Measurements from ENCODE around the gene CCNK. TPM values are rescaled to one million over a fixed set of nuclear protein-coding genes. Genes with fewer than 3 reads are reported as not detected.

The CCNK gene
- total RNA-seq, 1 experiment from 2014 or later = 80.1 TPM

DNA sequence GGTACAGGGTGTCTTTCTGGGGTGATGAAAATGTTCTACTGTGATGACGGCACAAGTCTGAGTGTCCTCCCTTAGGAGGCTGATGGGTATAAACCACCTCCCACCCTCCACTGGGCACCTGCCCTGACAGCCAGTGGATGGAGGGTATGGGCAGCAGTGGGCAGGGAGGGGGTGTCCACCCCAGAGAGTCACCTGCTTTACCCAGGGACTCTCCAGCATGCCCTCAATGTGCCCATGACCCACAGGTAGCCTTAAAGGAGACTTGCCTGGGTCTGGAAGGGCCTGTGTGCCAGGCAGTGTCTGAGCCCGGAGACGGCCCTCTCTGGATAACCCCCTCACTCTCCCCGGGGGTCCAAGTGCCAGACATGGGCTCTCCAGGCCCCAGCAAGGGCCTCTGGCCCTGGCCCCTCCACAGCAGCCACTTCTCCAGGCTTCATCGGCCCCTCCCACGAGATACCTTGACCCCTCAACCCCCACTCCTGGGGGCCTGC lies 38.8 kb downstream of the CCNK start:
- Histone ChIP-seq H3T11ph (ENCODE audit: low read length) (no peak overlapping the region), H3K27me3 (ENCODE audit: insufficient read depth, low read length) (no peaks in the 10 kb centered on the region)
- H3K9me3 Mint-ChIP-seq = no peaks in the 10 kb centered on the region

More for the DNA sequence above, 38.8 kb downstream of the CCNK start:
- WGBS (ENCODE audit: extremely low coverage, insufficient read length, low lambda C conversion rate) = no CpG with 5 or more reads among the region's 6 CpGs
- Histone ChIP-seq H4K20me1 (ENCODE audit: control insufficient read depth, insufficient read depth, insufficient read length) (peaks cover 3% of the 10 kb centered on the region), H4K8ac (replicated peaks; ENCODE audit: insufficient read length, low read depth, low read length) (no peak overlapping the region), H2BK12ac (ENCODE audit: insufficient read length, low read depth, low read length) (no peak overlapping the region), H2AFZ (ENCODE audit: low read length) (no peak overlapping the region), H3K4me2 (ENCODE audit: insufficient read depth, insufficient read length, low read length) (no peak overlapping the region), H3K9ac (ENCODE audit: extremely low read depth, insufficient read length, low read length) (no peak overlapping the region), H3K56ac (ENCODE audit: insufficient read length, low read depth, low read length) (no peak overlapping the region), H3K27ac (ENCODE audit: insufficient read length, low read depth, low read length) (no peak overlapping the region), H4K5ac (ENCODE audit: insufficient read length, low read depth, low read length) (no peak overlapping the region), H3K14ac (ENCODE audit: insufficient read depth, low read length) (no peak overlapping the region; the same call in 1 of the 2 replicates), H2BK5ac (ENCODE audit: insufficient read length, low read length) (no peak overlapping the region), H4K91ac (ENCODE audit: insufficient read length, low read depth, low read length) (no peak overlapping the region), H2AK5ac (ENCODE audit: insufficient read length, low read length) (no peak overlapping the region), H3K18ac (ENCODE audit: insufficient read length, low read depth, low read length) (no peak overlapping the region), H3K4ac (ENCODE audit: low read depth, low read length) (no peak overlapping the region), H3K9me3 (ENCODE audit: control insufficient read depth, low read depth, low read length) (no peaks in the 10 kb centered on the region), H2BK15ac (ENCODE audit: low read depth, low read length) (no peak overlapping the region), H3K79me1 (ENCODE audit: insufficient read depth, low read depth, low read length, poor library complexity, severe bottlenecking) (no peaks in the 10 kb centered on the region), H3K23me2 (ENCODE audit: insufficient read length, low read depth, low read length, poor library complexity, severe bottlenecking) (no peaks in the 10 kb centered on the region), H2BK20ac (ENCODE audit: low read depth, low read length, poor library complexity, severe bottlenecking) (no peak overlapping the region), H2BK120ac (ENCODE audit: low read depth, low read length, poor library complexity, severe bottlenecking) (no peak overlapping the region), H3K79me2 (ENCODE audit: insufficient read depth, low read length) (no peaks in the 10 kb centered on the region), H3K23ac (ENCODE audit: insufficient read length, low read depth, low read length) (no peak overlapping the region), H3K4me1 (ENCODE audit: insufficient read depth, low read length) (peaks cover 11% of the 10 kb centered on the region; the same call in 1 of the 2 replicates)
- Mint-ChIP-seq H3K27me3 (ENCODE audit: low read depth) (no peaks in the 10 kb centered on the region), H3K36me3 (ENCODE audit: insufficient read depth in 1 of 3, low read depth in 3 of 3) (peaks cover 0 to 6% (median 0%) of the 10 kb centered on the region in 3 experiments; a peak in 3 of 7 replicates), H3K27ac (no peak overlapping the region), H3K4me3 (no peak overlapping the region), H3K4me1 (peaks cover 34 to 41% of the 10 kb centered on the region in 2 experiments)
- DNase-seq = no peak
- TF ChIP-seq, protein P1, sequence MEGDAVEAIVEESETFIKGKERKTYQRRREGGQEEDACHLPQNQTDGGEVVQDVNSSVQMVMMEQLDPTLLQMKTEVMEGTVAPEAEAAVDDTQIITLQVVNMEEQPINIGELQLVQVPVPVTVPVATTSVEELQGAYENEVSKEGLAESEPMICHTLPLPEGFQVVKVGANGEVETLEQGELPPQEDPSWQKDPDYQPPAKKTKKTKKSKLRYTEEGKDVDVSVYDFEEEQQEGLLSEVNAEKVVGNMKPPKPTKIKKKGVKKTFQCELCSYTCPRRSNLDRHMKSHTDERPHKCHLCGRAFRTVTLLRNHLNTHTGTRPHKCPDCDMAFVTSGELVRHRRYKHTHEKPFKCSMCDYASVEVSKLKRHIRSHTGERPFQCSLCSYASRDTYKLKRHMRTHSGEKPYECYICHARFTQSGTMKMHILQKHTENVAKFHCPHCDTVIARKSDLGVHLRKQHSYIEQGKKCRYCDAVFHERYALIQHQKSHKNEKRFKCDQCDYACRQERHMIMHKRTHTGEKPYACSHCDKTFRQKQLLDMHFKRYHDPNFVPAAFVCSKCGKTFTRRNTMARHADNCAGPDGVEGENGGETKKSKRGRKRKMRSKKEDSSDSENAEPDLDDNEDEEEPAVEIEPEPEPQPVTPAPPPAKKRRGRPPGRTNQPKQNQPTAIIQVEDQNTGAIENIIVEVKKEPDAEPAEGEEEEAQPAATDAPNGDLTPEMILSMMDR (conservative IDR thresholded peaks at IDR 0.05) = no peak
